Raji (cell line): ENCODE results near the gene GTPBP3.

Experiments used
- POLR2A ChIP-seq: IDR thresholded peaks from 2 replicates; pipeline ENCODE4 v1.6.1; 2011; ENCODE audit warnings: low read depth, low read length, control low read depth; ENCODE audit not compliant: insufficient read depth

GTPBP3 gene

GRCh38 chr19:17304386-17305215 lies 32.8 kb upstream of the GTPBP3 start:
- TF ChIP-seq POLR2A: no peak

GRCh38 chr19:17305216-17305516 lies 32.2 kb upstream of the GTPBP3 start:
- no peak for TF ChIP-seq POLR2A

GRCh38 chr19:17305517-17306284 lies 31.7 kb upstream of the GTPBP3 start, which contains the start of gene MRPL34:
TSS of gene MRPL34 (plus strand) at chr19:17305872. CDS start at chr19:17305893, 21 bp downstream.
- TF ChIP-seq POLR2A: peak; percentile 82

GRCh38 chr19:17306285-17306714 lies 31.1 kb upstream of the GTPBP3 start:
- TF ChIP-seq POLR2A: no peak

GRCh38 chr19:17307876-17308377 lies 29.4 kb upstream of the GTPBP3 start:
- TF ChIP-seq POLR2A: no peak

GRCh38 chr19:17309198-17309964 lies 28.0 kb upstream of the GTPBP3 start, which contains the start of gene DDA1:
TSS of gene DDA1 (plus strand) at chr19:17309563. CDS start at chr19:17309655, 92 bp downstream.
- TF ChIP-seq POLR2A: peak; percentile 76

GRCh38 chr19:17309965-17310461 lies 27.3 kb upstream of the GTPBP3 start:
- no peak for TF ChIP-seq POLR2A

GRCh38 chr19:17311455-17312188 lies 25.7 kb upstream of the GTPBP3 start:
- TF ChIP-seq POLR2A: no peak

GRCh38 chr19:17312189-17313113 lies 24.9 kb upstream of the GTPBP3 start:
- no peak for TF ChIP-seq POLR2A

GRCh38 chr19:17314007-17314593 lies 23.3 kb upstream of the GTPBP3 start:
- no peak for TF ChIP-seq POLR2A

- TF ChIP-seq POLR2A: no peak
Observed at GRCh38 chr19:17318966-17319365, 18.4 kb upstream of the GTPBP3 start.

- TF ChIP-seq POLR2A: no peak
Observed at GRCh38 chr19:17319473-17320238, 17.7 kb upstream of the GTPBP3 start.
